ENCODE measurements around the gene ATP13A3. TPM values are rescaled to one million over a fixed set of nuclear protein-coding genes. Genes with fewer than 3 reads are reported as not detected.

Gene ATP13A3
- total and polyA plus RNA-seq, 2 of the 4 experiments (the other 2 are of a cell fraction): 48.1 to 154 TPM

DNA sequence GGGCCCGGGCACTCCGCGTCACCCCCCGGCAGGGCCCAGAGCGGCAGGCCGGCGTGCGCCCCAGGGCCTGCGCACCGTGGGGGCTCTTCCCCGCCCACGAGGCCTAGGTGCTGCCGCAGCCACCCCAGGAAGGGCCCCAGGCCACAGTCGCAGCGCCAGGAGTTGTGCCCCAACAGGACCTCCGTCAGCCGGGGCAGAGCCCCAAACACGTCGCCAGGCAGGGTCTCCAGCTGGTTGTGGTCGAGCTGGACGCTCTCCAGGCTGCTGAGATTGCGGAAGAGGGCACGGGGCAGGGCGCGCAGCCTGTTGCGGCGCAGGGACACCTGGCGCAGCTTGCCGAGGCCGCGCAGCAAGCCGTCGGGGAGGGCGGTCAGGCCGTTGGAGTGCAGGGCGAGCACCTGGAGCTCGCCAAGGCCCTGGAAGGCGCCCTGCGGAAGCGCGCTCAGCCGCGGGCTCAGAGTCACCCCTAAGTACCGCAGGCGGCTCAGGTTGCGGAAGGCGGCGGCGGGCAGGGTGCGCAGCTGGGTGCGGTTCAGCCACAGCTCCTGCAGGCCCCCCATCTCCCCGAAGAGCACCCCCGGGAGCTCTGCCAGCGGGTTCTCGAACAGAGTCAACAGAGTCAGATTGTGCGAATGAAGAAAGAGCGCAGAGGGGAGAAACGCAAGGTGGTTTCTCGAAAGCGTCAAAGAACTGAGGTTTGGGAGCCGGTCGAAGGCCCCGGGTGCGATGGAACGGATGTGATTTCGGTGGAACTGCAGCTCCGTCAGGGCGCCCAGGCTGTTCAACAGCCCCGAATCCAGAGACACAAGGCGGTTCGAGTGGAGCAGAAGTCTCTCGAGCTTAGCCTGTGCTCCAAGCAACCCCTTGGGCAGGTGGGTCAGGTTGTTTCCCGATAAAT lies 89.7 kb downstream of the ATP13A3 start:
- CTCF ChIA-PET: interaction anchor here (0.6 to 1.8 kb wide), 2 partner anchors 25 to 54 kb away, joined by 3 to 5 read pairs; no protein-coding TSS in a partner anchor
- H2AFZ ChIP-seq (replicated peaks; ENCODE audit: low read length, poor library complexity): peak overlapping the region; percentile 61

More for the DNA sequence above, 89.7 kb downstream of the ATP13A3 start:
- intact Hi-C loops (cut with micrococcal nuclease): no loop called here
- Histone ChIP-seq H2AK5ac (ENCODE audit: low read depth, low read length) (no peak overlapping the region), H2BK15ac (ENCODE audit: low read depth, low read length) (no peak overlapping the region), H3K14ac (replicated peaks; ENCODE audit: low read depth, low read length) (no peak overlapping the region), H3K4ac (ENCODE audit: low read depth, low read length) (peak overlapping the region; percentile 16; the same call in 1 of the 2 replicates), H2BK20ac (ENCODE audit: low read depth, low read length) (no peak overlapping the region), H4K91ac (ENCODE audit: insufficient read depth, low read depth, low read length) (no peak overlapping the region), H3K9me3 (ENCODE audit: control insufficient read depth, insufficient read depth, low read length) (no peaks in the 10 kb centered on the region; the same call in 1 of the 2 replicates), H3K4me2 (ENCODE audit: low read depth, low read length) (no peak overlapping the region), H3K23ac (ENCODE audit: low read depth, low read length) (no peak overlapping the region), H3K79me1 (ENCODE audit: low read depth in 1 of 2, low read length in 2 of 2) (no peaks in the 10 kb centered on the region), H2BK120ac (ENCODE audit: low read depth, low read length) (no peak overlapping the region), H2AK9ac (replicated peaks; ENCODE audit: low read depth, low read length, poor library complexity) (no peak overlapping the region), H3K9ac (ENCODE audit: low read depth, low read length) (no peak overlapping the region), H3K9me1 (ENCODE audit: insufficient read depth, low read length) (0 out of 2 replicates have a peak, but pooled peaks cover 3% of the 10 kb centered on the region), H3K18ac (ENCODE audit: low read depth, low read length) (no peak overlapping the region; the same call in 1 of the 2 replicates), H4K20me1 (ENCODE audit: insufficient read depth, low read length) (no peaks in the 10 kb centered on the region; the same call in 1 of the 2 replicates), H3K56ac (ENCODE audit: extremely low read depth, insufficient read depth, low read length) (no peak overlapping the region), H3K27me3 (ENCODE audit: control insufficient read depth, insufficient read depth, low read length) (peaks cover 18% of the 10 kb centered on the region), H3K27ac (ENCODE audit: insufficient read depth, low read length) (no peak overlapping the region), H3K4me1 (ENCODE audit: control insufficient read depth, insufficient read depth, low read length) (peaks cover 9% of the 10 kb centered on the region), H3K4me3 (ENCODE audit: insufficient read depth, low read depth, low read length) (no peak overlapping the region), H2BK5ac (ENCODE audit: low read depth, low read length, poor library complexity, severe bottlenecking) (no peak overlapping the region), H3K36me3 (ENCODE audit: control insufficient read depth, insufficient read depth, low read length) (no peaks in the 10 kb centered on the region), H4K8ac (ENCODE audit: low read depth in 2 of 2, low read length in 2 of 2) (no peak overlapping the region), H4K5ac (ENCODE audit: low read depth, low read length) (no peak overlapping the region; the same call in 1 of the 2 replicates)
- in situ Hi-C loops (cut with MboI; ENCODE audit: low sequenced_read_pairs): no loop called here
- no peak for TF ChIP-seq FOS (IDR thresholded peaks at IDR 0.05; ENCODE audit: low read depth, low read length)
- no peak for TF ChIP-seq RFX5 (IDR thresholded peaks at IDR 0.05; ENCODE audit: low read depth, low read length)
- TF ChIP-seq POLR2A (IDR thresholded peaks at IDR 0.05; ENCODE audit: low read depth, low read length): no peak
- no peak for TF ChIP-seq CTCF (conservative IDR thresholded peaks at IDR 0.05; ENCODE audit: low read depth, low read length)
- no peak for TF ChIP-seq MXI1 (IDR thresholded peaks at IDR 0.05; ENCODE audit: borderline replicate concordance, low read depth, low read length)
- no peak for TF ChIP-seq CEBPB (IDR thresholded peaks at IDR 0.05; ENCODE audit: low read depth, low read length)
- TF ChIP-seq RAD21 (IDR thresholded peaks at IDR 0.05; ENCODE audit: low read length): no peak
- no peak for TF ChIP-seq BHLHE40 (IDR thresholded peaks at IDR 0.05; ENCODE audit: low read depth, low read length)
- no peak for TF ChIP-seq SMC3 (IDR thresholded peaks at IDR 0.05; ENCODE audit: low read depth, low read length)
- TF ChIP-seq RCOR1 (IDR thresholded peaks at IDR 0.05; ENCODE audit: insufficient replicate concordance, low read length): no peak
- no peak for TF ChIP-seq MAZ (IDR thresholded peaks at IDR 0.05; ENCODE audit: borderline replicate concordance, low read depth, low read length)
- no peak for ATAC-seq (ENCODE audit: low read depth)
- POLR2A ChIA-PET (ENCODE audit: unreplicated experiment): no interaction called here
- no TSS peak for BruUV-seq (replicated peaks)
- DNase-seq: no peak
- WGBS, 2 experiments (ENCODE audit: extremely low coverage in 2 of 2, insufficient read length in 1 of 2): 31% methylated on average over 50 of the region's 73 CpGs; no CpG with 5 or more reads in 1 of the 2 experiments
- dilution Hi-C loops (cut with HindIII; ENCODE audit: low sequenced_read_pairs, unreplicated experiment): no loop called here

All from IMR-90 (cell line).